T-helper 2 cell treated with Interferon-gamma antibody and Interleukin-4, amounts not matched to agents 100 ng/mL and 5 ng/mL, for 36 hours (primary cell): ENCODE results near the gene TSSK2. TPM values are rescaled to one million over a fixed set of nuclear protein-coding genes. Genes with fewer than 3 reads are reported as not detected.

Experiments
- intact Hi-C: fragments of 100-400 bp; cut with micrococcal nuclease; formaldehyde crosslinking; loops from one replicate; pipeline ENCODE4 v1.15.1; 2023
- total RNA-seq: library from RNA; stranded (reverse); gene quantifications from 2 replicates; pipeline ENCODE4 v1.2.3, GENCODE V29; 2022

Gene TSSK2
- total RNA-seq, 1 donor from 2014 or later: not detected

GRCh38 chr22:19106886-19107729 lies 24.0 kb upstream of the TSSK2 start:
- intact Hi-C loops: no loop called here

- intact Hi-C loops: no loop called here
These were observed 23.4 kb upstream of the TSSK2 start for GRCh38 chr22:19107730-19108074.

DNA sequence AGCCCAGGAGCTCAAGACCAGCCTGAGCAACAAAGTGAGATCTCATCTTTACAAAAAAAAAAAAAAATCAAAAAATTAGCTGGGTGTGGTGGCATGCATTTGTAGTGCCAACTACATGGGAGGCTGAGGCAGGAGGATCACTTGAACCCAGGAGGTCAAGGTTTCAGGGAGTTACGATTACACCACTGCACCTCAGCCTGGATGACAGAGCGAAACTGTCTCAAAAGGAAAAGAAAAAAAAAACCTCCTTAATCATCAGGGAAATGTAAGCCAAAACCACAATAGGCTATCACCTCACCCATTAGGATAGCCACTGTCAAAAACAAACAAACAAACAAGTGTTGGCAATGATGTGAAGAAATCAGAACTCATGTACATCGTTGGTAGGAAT lies 22.3 kb upstream of the TSSK2 start:
- intact Hi-C loops: loop anchor here (1.0 kb wide), 2 partner anchors 13 to 35 kb away; partner anchors contain the start of genes DGCR2 and ESS2

DNA sequence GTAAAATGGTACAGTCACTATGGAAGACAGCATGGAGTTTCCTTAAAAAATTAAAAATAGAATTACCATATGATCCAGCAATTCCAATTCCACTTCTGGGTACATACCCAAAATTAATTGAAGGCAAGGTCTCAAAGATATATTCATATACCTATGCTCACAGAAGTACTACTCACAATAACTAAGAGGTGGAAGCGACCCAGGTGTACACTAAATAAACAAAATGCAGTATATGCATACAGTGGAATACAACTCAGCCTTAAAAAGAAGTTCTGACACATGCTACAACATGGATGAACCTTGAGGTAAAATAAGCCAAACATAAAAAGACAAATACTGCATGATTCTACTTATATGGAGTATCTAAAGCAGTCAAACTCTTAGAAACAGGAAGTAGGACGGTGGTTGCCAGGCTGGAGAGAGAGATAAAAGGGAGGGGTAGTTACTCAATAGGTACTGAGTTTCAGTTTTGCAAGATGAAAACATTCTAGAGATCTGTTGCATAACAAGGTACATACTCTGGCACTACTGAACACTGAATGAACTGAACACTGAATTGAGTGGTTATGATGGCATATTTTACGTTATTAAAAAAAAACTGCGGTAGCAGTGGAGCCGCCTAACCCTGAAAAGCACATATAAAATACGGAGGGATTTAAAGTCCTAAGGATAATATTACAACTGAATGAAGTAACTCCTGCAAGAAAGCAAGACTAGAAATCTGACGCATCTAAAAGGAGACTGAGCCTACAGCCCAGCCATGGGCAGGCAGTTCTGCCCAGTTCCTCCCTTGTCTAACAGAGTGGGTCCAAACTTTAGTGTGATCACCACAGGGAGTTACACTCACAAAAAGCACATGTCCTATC lies 21.7 kb upstream of the TSSK2 start:
- intact Hi-C loops: loop anchor here (1.0 kb wide), 2 partner anchors 13 to 35 kb away; partner anchors contain the start of genes DGCR2 and ESS2

GRCh38 chr22:19110064-19110458 lies 21.0 kb upstream of the TSSK2 start:
- intact Hi-C loops: no loop called here

- intact Hi-C loops: no loop called here
These were observed 20.5 kb upstream of the TSSK2 start for GRCh38 chr22:19110646-19111045.

DNA sequence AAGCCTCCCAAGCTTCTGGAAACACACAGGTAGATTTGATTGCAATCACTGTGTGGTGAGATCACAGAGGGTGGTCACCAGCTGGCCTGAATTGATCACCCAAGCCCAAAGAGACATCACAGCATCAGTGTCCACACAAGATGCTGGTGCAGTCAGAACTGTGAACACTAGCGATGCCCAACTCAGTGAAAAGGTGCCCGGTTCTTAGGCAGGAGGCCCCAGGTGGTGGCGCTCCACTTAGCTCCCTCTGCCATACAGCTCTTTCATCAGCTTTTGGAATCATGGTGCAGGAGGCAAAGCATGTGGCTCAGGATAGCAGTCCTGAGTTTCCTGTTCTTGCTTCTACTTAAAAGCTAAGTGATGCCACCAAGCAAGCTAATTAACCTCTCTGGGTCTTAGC lies 20.0 kb upstream of the TSSK2 start:
- intact Hi-C loops: no loop called here

- intact Hi-C loops: no loop called here
These were observed 19.5 kb upstream of the TSSK2 start for GRCh38 chr22:19111584-19111983.

- intact Hi-C loops: no loop called here
These were observed 17.7 kb upstream of the TSSK2 start for GRCh38 chr22:19113429-19113828.

DNA sequence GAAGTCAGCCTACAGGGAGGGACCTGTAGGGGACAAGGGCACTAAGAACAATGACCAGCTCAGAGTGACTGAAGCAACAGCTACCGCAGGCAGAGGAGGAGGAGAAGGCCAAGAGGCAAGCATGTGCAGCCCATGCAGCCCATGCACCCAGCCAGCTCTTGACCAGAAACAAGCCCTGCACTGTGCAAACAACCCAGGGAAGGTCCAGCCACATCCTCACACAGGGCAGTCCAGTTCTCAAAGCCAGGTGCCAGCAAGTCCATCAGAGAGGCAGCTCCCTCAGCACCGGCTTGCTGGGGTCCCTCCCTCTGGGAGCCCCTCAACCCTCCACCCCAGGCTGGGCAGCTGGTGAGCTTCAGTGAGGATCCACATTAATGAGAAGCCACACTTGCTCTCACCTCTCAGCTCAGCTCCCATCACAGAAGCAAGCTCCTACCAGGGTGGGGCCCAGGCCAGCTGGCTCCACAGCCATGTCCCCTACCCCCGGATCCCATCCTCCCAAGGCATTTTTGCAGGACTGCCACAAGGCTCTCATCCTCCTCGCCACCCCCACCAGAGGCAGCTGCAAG lies 16.0 kb upstream of the TSSK2 start:
- intact Hi-C loops: no loop called here

GRCh38 chr22:19115628-19116027 lies 15.5 kb upstream of the TSSK2 start:
- intact Hi-C loops: no loop called here

GRCh38 chr22:19117111-19117512 lies 14.0 kb upstream of the TSSK2 start:
- intact Hi-C loops: no loop called here

DNA sequence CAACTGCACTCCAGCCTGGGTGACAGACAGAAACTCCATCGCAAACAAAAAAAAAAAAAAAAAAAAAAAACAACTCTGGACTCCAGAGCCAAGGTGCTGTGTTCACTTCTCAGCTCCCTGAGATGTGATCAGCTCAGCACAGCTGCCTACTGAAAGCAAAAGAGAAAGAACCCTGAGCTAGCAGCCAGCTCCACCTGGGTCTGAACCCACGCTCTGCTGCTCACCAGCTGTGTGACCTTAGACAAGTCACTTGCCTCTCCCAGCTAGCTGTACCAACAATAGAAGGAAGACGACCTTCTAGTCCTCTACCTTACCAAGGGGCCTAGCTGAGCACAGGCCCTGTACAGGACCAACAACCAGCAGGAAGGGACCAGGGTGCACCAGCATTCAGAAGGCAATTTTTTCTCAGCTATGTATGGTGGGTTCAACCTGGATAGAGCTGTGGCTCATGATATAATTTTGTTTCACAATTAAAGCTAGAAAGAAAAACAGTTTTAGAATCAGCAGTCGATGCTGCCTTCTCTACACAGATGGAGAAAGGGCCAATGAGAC lies 12.7 kb upstream of the TSSK2 start:
- intact Hi-C loops: no loop called here

DNA sequence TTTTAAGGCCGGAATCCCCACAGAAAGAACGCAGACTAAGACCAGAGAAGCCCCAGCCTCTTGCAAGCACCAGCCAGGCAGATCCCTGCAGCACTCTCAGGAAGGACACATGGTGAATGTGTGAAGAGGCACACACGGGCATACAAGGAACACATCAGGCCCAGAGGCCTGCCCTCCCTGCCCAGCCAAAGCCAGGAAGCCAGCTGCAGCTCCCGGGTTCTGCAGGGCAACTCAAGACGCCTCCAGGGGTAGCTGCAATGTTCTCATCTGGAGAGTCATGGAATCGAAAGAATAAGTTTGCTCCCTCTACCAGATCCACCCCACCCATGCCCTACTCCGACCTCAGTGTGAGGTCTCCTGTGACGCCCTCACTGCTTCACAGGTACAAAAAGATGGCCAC lies 11.2 kb upstream of the TSSK2 start:
- intact Hi-C loops: loop anchor here (5.0 kb wide), 2 partner anchors 172 to 357 kb away; partner anchors contain the start of genes CDC45, CLTCL1 and UFD1

DNA sequence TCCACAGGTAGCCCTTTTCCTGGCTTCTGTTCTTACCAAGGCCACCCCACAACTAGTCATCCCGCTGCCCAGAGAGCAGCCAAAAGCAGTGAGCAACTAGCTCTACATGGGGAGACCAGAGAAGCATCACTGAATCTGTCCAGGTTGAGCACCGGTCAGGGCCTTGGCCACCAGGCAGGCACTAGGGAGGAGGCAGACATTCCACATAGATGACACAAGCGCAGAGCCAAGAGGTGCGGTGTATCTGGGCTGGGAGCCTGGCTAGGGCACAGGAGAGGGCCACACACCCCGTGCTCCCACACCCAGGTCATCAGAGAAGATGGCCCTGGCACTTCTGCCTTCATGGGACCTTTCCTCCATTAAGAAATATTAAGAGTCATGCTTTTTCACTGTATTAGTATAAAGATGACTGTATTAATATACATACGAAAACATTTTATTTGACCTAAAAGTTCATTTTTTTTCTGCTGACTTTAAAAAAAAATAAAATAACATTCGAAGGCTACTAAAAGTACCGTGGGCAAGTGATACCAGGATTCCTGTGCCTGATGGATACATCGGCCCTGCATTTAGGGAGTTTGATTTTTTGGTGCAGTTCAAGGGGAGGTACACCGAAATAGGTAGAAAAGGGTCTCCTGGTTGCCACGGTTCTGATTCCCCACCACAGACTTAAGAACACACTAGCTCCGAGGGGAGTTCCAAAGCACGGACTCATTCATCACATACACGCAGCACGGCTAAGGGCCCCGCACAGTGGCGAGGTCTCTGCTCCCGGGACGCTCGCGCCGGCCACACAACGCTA lies 10.1 kb upstream of the TSSK2 start:
- intact Hi-C loops: loop anchor here (5.0 kb wide), 2 partner anchors 171 to 356 kb away; partner anchors contain the start of genes CDC45, CLTCL1 and UFD1

- intact Hi-C loops: loop anchor here (1.0 to 5.0 kb wide), 5 partner anchors 12 to 356 kb away; partner anchors contain the start of genes CDC45, CLTCL1, ESS2 and SLC25A1
These were observed 9.4 kb upstream of the TSSK2 start for GRCh38 chr22:19121631-19122142.

DNA sequence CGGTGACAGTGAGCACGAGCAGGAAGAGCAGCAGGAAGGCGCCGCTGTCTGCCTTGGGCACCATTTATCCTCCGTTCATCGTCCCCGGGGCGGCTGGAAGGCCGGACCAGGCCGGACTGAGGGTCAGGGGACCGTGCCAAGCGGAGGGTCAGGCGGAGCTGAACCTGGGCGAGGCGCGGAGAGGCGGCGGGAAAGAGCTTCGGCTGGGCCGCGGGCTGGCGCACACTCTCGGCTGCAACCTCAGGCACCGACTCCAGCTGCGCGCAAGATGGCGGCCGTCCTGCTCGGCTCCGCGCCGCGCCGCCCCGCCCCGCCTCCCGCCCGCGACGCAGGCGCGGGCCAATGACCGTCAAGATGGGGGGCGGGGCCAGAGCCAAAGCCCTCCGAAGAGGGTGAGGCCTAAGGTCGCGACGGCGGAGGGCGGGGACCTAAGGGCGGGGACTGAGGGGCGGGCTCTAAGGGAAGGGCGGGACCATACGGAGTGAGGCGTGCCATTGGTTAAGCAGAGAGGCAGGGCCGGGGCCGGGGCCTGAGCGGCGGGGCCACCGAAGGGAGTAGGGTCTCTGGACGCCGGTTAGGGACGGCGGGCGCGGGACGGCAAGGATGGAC lies 8.9 kb upstream of the TSSK2 start, which contains the start of gene DGCR2:
DGCR2 (minus strand) TSS at position 270 of the 609 bp plus-strand sequence; CDS start at position 64, 206 bp downstream.
- intact Hi-C loops: loop anchor here (1.0 to 5.0 kb wide), 5 partner anchors 13 to 355 kb away; partner anchors contain the start of genes CDC45, CLTCL1, ESS2 and SLC25A1

DNA sequence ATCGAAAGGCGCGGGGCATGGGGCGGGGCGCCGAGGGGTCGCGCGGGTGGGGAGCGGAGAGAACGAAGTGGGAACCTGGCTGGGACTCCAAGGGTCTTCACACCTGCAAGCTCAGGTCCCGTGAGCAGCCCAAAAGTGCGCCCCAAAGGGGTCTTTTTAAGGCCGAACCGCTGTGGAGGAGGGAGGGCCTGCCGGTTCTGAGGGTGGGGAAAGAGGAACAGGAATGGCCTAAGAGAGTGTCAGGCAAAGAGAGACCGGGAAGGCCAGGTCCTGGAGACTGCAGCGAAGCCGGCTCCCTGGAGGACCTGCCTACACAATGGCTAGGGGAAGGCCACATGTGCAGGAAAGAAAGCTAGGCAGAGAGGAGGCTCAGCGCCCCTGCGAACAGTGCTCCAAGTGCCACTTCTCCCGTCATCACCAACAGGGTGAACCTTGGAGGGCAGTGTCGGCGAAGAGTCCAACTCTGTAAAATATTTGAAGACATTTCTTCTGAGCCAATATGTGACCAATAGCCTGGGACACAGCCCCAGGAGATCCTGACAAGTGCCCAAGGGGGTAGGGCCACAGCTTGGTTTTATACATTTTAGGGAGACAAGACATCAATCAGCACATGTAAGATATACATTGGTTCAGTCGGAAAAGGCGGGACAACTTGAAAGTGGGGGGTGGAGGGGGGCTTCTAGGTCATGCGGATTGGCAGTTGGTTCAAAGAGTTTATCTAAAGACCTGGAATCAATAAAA lies 8.2 kb upstream of the TSSK2 start:
- intact Hi-C loops: loop anchor here (1.0 to 5.0 kb wide), 5 partner anchors 14 to 354 kb away; partner anchors contain the start of genes CDC45, CLTCL1, ESS2 and SLC25A1

GRCh38 chr22:19123936-19124335 lies 7.2 kb upstream of the TSSK2 start:
- intact Hi-C loops: loop anchor here (2.0 to 5.0 kb wide), 3 partner anchors 55 to 353 kb away; partner anchors contain the start of genes CDC45, CLTCL1, SLC25A1 and UFD1
